Stimulated activated naive B cell treated with anti-CD40 and anti-IgM and Interleukin-4, amounts not matched to agents 10 μg/mL and 1 μg/mL and 100 μg/mL, for 72 hours (primary cell): Measurements from ENCODE around the gene B9D2.
A peak's percentile ranks its signal among the peaks of the same experiment; 100 is the strongest.

ENCODE experiments used
- ATAC-seq, 2 donors: fragments of 150-1000 bp; cut with Tn5 transposase; replicated peaks; 2 replicates each; pipeline ENCODE4 v1.10.0; 2021; ENCODE audit warnings: moderate library complexity in 1 of 2
- DNase-seq: peaks from one replicate; pipeline ENCODE4 v3.0.0; 2021
- H3K27ac Mint-ChIP-seq: one replicate; pipeline ENCODE4 v1.8.0; 2022; ENCODE audit warnings: mild to moderate bottlenecking, mixed read lengths
- H3K27me3 Mint-ChIP-seq, 2 donors: one replicate each; pipeline ENCODE4 v1.8.0; 2022; ENCODE audit warnings: mixed read lengths in 2 of 2
- H3K36me3 Mint-ChIP-seq, 2 donors: one replicate each; pipeline ENCODE4 v1.8.0; 2022; ENCODE audit warnings: mixed read lengths in 2 of 2, mild to moderate bottlenecking in 1 of 2
- H3K4me1 Mint-ChIP-seq, 2 donors: one replicate each; pipeline ENCODE4 v1.8.0; 2022; ENCODE audit warnings: mixed read lengths in 2 of 2, mild to moderate bottlenecking in 1 of 2
- H3K4me3 Mint-ChIP-seq, 2 donors: one replicate each; pipeline ENCODE4 v1.8.0; 2022; ENCODE audit warnings: mild to moderate bottlenecking in 2 of 2, mixed read lengths in 2 of 2, moderate library complexity in 1 of 2
- H3K9me3 Mint-ChIP-seq, 2 donors: one replicate each; pipeline ENCODE4 v1.8.0; 2022; ENCODE audit warnings: mixed read lengths in 2 of 2, mild to moderate bottlenecking in 1 of 2

Gene B9D2

GRCh38 chr19:41323430-41324125 lies 40.4 kb downstream of the B9D2 start:
- H3K27ac Mint-ChIP-seq: peak overlapping the region; percentile 97
- H3K36me3 Mint-ChIP-seq: peaks cover 40 to 73% of the 10 kb centered on the region in 2 donors
- H3K4me3 Mint-ChIP-seq: peak overlapping the region; percentile 18 to 20
- H3K27me3 Mint-ChIP-seq: no peaks in the 10 kb centered on the region
- ATAC-seq (no peak), DNase-seq (no peak)
- H3K4me1 Mint-ChIP-seq: peaks cover 62 to 75% of the 10 kb centered on the region in 2 donors
- no peaks in the 10 kb centered on the region for H3K9me3 Mint-ChIP-seq

GRCh38 chr19:41323023-41323422 lies 40.9 kb downstream of the B9D2 start:
- DNase-seq: no peak
- peak overlapping the region; percentile 87 for H3K27ac Mint-ChIP-seq
- H3K9me3 Mint-ChIP-seq: no peaks in the 10 kb centered on the region
- H3K36me3 Mint-ChIP-seq: peaks cover 40 to 73% of the 10 kb centered on the region in 2 donors
- peaks cover 56 to 75% of the 10 kb centered on the region in 2 donors for H3K4me1 Mint-ChIP-seq
- no peaks in the 10 kb centered on the region for H3K27me3 Mint-ChIP-seq
- no peak for ATAC-seq
- peak overlapping the region; percentile 18 to 20 for H3K4me3 Mint-ChIP-seq

- no peak for DNase-seq
- peaks cover 42 to 74% of the 10 kb centered on the region in 2 donors for H3K36me3 Mint-ChIP-seq
- H3K9me3 Mint-ChIP-seq: no peaks in the 10 kb centered on the region
- H3K4me1 Mint-ChIP-seq: peaks cover 54 to 75% of the 10 kb centered on the region in 2 donors
- peak overlapping the region in 1 of 2 donors; percentile 20 for H3K4me3 Mint-ChIP-seq
- H3K27ac Mint-ChIP-seq: peak overlapping the region; percentile 87
- H3K27me3 Mint-ChIP-seq: no peaks in the 10 kb centered on the region
- ATAC-seq: no peak
Observed at GRCh38 chr19:41322451-41322850, 41.5 kb downstream of the B9D2 start.

- peaks cover 52 to 73% of the 10 kb centered on the region in 2 donors for H3K4me1 Mint-ChIP-seq
- ATAC-seq: no peak
Observed at GRCh38 chr19:41321600-41322270, 42.2 kb downstream of the B9D2 start.

GRCh38 chr19:41321204-41321599 lies 42.7 kb downstream of the B9D2 start:
- Mint-ChIP-seq H3K9me3 (no peaks in the 10 kb centered on the region), H3K27ac (peak overlapping the region; percentile 56), H3K4me1 (peaks cover 47 to 69% of the 10 kb centered on the region in 2 donors), H3K36me3 (peaks cover 49 to 78% of the 10 kb centered on the region in 2 donors), H3K4me3 (no peak overlapping the region), H3K27me3 (no peaks in the 10 kb centered on the region)
- no peak for DNase-seq
- ATAC-seq: no peak

More at GRCh38 chr19:41321600-41322270, 42.2 kb downstream of the B9D2 start:
- Mint-ChIP-seq H3K4me3 (no peak overlapping the region), H3K27ac (peak overlapping the region; percentile 56), H3K27me3 (no peaks in the 10 kb centered on the region), H3K9me3 (no peaks in the 10 kb centered on the region), H3K36me3 (peaks cover 46 to 76% of the 10 kb centered on the region in 2 donors)
- no peak for DNase-seq

GRCh38 chr19:41320568-41320967 lies 43.4 kb downstream of the B9D2 start:
- Mint-ChIP-seq H3K4me3 (no peak overlapping the region), H3K4me1 (peaks cover 44 to 66% of the 10 kb centered on the region in 2 donors), H3K27ac (peak overlapping the region; percentile 56), H3K9me3 (no peaks in the 10 kb centered on the region), H3K36me3 (peaks cover 51 to 78% of the 10 kb centered on the region in 2 donors), H3K27me3 (no peaks in the 10 kb centered on the region)
- ATAC-seq (no peak), DNase-seq (no peak)

- DNase-seq: no peak
- no peaks in the 10 kb centered on the region for H3K9me3 Mint-ChIP-seq
- H3K36me3 Mint-ChIP-seq: peaks cover 49 to 74% of the 10 kb centered on the region in 2 donors
- no peak for ATAC-seq
- H3K27me3 Mint-ChIP-seq: no peaks in the 10 kb centered on the region
- no peak overlapping the region for H3K4me3 Mint-ChIP-seq
- peak overlapping the region; percentile 71 for H3K27ac Mint-ChIP-seq
- peaks cover 40 to 62% of the 10 kb centered on the region in 2 donors for H3K4me1 Mint-ChIP-seq
Observed at GRCh38 chr19:41320185-41320518, 43.8 kb downstream of the B9D2 start.

- H3K27me3 Mint-ChIP-seq: no peaks in the 10 kb centered on the region
- peak overlapping the region in 1 of 2 donors; percentile 21 for H3K4me3 Mint-ChIP-seq
- DNase-seq (no peak), ATAC-seq (no peak)
- H3K36me3 Mint-ChIP-seq: peaks cover 46 to 69% of the 10 kb centered on the region in 2 donors
- peak overlapping the region; percentile 71 for H3K27ac Mint-ChIP-seq
- H3K4me1 Mint-ChIP-seq: peaks cover 36 to 56% of the 10 kb centered on the region in 2 donors
- no peaks in the 10 kb centered on the region for H3K9me3 Mint-ChIP-seq
Observed at GRCh38 chr19:41319500-41320184, 44.3 kb downstream of the B9D2 start.

- H3K4me1 Mint-ChIP-seq: peaks cover 29 to 49% of the 10 kb centered on the region in 2 donors
- H3K4me3 Mint-ChIP-seq: no peak overlapping the region
- no peaks in the 10 kb centered on the region for H3K9me3 Mint-ChIP-seq
- H3K36me3 Mint-ChIP-seq: peaks cover 46 to 64% of the 10 kb centered on the region in 2 donors
- H3K27ac Mint-ChIP-seq: peak overlapping the region; percentile 67
- ATAC-seq (no peak), DNase-seq (no peak)
- H3K27me3 Mint-ChIP-seq: no peaks in the 10 kb centered on the region
Observed at GRCh38 chr19:41318696-41319499, 45.1 kb downstream of the B9D2 start.

- H3K27ac Mint-ChIP-seq: no peak overlapping the region
- H3K9me3 Mint-ChIP-seq: no peaks in the 10 kb centered on the region
- ATAC-seq: no peak
- H3K27me3 Mint-ChIP-seq: no peaks in the 10 kb centered on the region
- no peak overlapping the region for H3K4me3 Mint-ChIP-seq
- no peak for DNase-seq
- H3K4me1 Mint-ChIP-seq: peaks cover 23 to 47% of the 10 kb centered on the region in 2 donors
- H3K36me3 Mint-ChIP-seq: peaks cover 52 to 71% of the 10 kb centered on the region in 2 donors
Observed at GRCh38 chr19:41316306-41316920, 47.5 kb downstream of the B9D2 start.

- no peak for ATAC-seq
- Mint-ChIP-seq H3K4me3 (peak overlapping the region; percentile 94 to 99), H3K27me3 (no peaks in the 10 kb centered on the region), H3K9me3 (no peaks in the 10 kb centered on the region), H3K36me3 (peaks cover 26 to 54% of the 10 kb centered on the region in 2 donors), H3K27ac (peak overlapping the region; percentile 48), H3K4me1 (peaks cover 36 to 61% of the 10 kb centered on the region in 2 donors)
- no peak for DNase-seq
Observed at GRCh38 chr19:41311613-41312012, 52.3 kb downstream of the B9D2 start.

- H3K27me3 Mint-ChIP-seq: no peaks in the 10 kb centered on the region
- ATAC-seq (no peak), DNase-seq (no peak)
- H3K4me3 Mint-ChIP-seq: peak overlapping the region; percentile 94 to 99
- H3K36me3 Mint-ChIP-seq: peaks cover 22 to 50% of the 10 kb centered on the region in 2 donors
- peaks cover 36 to 61% of the 10 kb centered on the region in 2 donors for H3K4me1 Mint-ChIP-seq
- H3K9me3 Mint-ChIP-seq: no peaks in the 10 kb centered on the region
- H3K27ac Mint-ChIP-seq: no peak overlapping the region
Observed at GRCh38 chr19:41311072-41311471, 52.9 kb downstream of the B9D2 start.

GRCh38 chr19:41310033-41310831 lies 53.7 kb downstream of the B9D2 start, which contains the start of gene CCDC97:
Gene CCDC97, plus strand, starts transcription at chr19:41310172. Its CDS starts 139 bp downstream, at chr19:41310311.
- Mint-ChIP-seq H3K9me3 (no peaks in the 10 kb centered on the region), H3K27ac (peak within 1 kb of the TSS; percentile 99), H3K4me1 (peaks cover 36 to 59% of the 10 kb centered on the region in 2 donors), H3K4me3 (peak within 1 kb of the TSS; percentile 94 to 99), H3K27me3 (no peaks in the 10 kb centered on the region), H3K36me3 (peaks cover 23 to 52% of the 10 kb centered on the region in 2 donors)
- ATAC-seq: peak; percentile 72 to 82
- peak; percentile 87 for DNase-seq
